A549 treated with AZD9567 at 1 μM for 4 hours (cell line): ENCODE data around the gene EPAS1. TPM values are rescaled to one million over a fixed set of nuclear protein-coding genes. Genes with fewer than 3 reads are reported as not detected.

Experiments
- total RNA-seq: library from RNA; stranded (reverse); fragments of 200-300 nt; extraction: Qiagen RNA extraction; gene quantifications from 5 replicates; pipeline ENCODE4 v1.2.3, GENCODE V29; 2022; ENCODE audit not compliant: insufficient read depth

EPAS1 gene
- 91.3 to 106 TPM (median 102 TPM) in 5 replicates for total RNA-seq

DNA sequence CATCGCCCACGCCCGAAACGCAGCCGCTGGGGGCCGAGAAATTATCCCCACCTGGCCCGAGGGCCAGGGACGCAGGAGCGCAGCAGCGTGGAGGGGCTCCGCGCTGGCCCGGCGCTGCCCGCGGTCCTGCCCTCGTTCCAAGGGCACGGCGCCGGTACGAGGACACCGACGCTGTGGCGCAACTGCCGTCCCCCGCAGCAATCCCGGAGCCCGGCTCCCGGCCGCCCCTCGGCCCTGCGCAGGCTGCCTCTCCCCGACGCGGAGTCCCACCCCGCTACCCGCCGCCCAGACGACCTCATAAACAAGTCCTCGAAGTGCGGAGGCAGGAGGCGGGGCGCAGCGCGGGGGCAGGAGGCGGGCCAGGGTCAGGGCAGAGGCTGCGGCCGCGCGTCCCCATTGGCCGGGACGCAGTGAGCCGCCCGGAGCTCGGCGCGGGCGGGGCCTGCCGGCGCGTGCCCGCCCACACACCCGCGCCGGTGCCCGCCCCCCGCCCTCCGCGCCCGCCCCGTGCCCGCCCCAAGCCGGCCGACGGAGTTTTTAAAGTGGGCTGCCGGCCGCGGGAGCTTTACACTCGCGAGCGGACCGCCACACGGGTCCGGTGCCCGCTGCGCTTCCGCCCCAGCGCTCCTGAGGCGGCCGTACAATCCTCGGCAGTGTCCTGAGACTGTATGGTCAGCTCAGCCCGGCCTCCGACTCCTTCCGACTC lies at the start of gene EPAS1:
Gene EPAS1 (plus strand): TSS at position 568 of the 706 bp plus-strand sequence. CDS start 505 bp downstream, outside the sequence.

Other genes with a start within 250 kb of the EPAS1 start
- gene TMEM247, start 182.2 kb downstream of the EPAS1 start, total RNA-seq = not detected in 5 replicates
- gene RHOQ, start 245.1 kb downstream of the EPAS1 start, total RNA-seq = 39.2 to 77.8 TPM (median 44.6 TPM) in 5 replicates
- 11.6 to 14.7 TPM (median 13.4 TPM) in 5 replicates for gene ATP6V1E2, start 245.2 kb downstream of the EPAS1 start, total RNA-seq